Endothelial cell of umbilical vein (primary cell): ENCODE measurements around the gene FRS3. TPM values are rescaled to one million over a fixed set of nuclear protein-coding genes. Genes with fewer than 3 reads are reported as not detected.
A peak's percentile ranks its signal among the peaks of the same experiment; 100 is the strongest.

Experiments used
- BruUV-seq: library from RNA; stranded (reverse); fragments of 400-500 nt; replicated peaks from 2 replicates; lab custom pipeline; 2021; lab: Mats Ljungman, UMichigan
- CTCF ChIA-PET: fragments of 300-600, 350-600 bp; sonication (Branson Sonifier 250); formaldehyde crosslinking; loops from one replicate; lab custom pipeline; 2021; ENCODE audit warnings: antibody characterized with exemption, inconsistent platforms; lab: Charles Lee
- POLR2A ChIA-PET: fragments of 300-600, 350-600 bp; sonication (Branson Sonifier 250); formaldehyde crosslinking; loops from one replicate; lab custom pipeline; 2021; ENCODE audit warnings: antibody characterized with exemption, inconsistent platforms; lab: Charles Lee
- DNase-seq: peaks from one replicate; pipeline ENCODE4 v3.0.0-alpha.2; 2011; ENCODE audit warnings: low read depth, low spot score
- FAIRE-seq: peaks from 2 replicates; lab custom pipeline; 2011; peaks lifted over from hg19 to GRCh38; lab: Jason Lieb, UNC
- H2AFZ ChIP-seq: 2 replicates; pipeline ENCODE4 v1.6.0; 2012; ENCODE audit warnings: low read depth, low read length, control low read depth, inconsistent platforms
- H3K27ac ChIP-seq: 2 replicates; pipeline ENCODE4 v1.5.1; 2011; ENCODE audit warnings: low read depth, mild to moderate bottlenecking, control low read depth, low read length, moderate library complexity; ENCODE audit not compliant: insufficient read depth
- H3K27me3 ChIP-seq, 2 experiments: 2 replicates each; pipeline versions ENCODE4 v1.6.0 to v1.6.1; 2011; ENCODE audit warnings: low read length in 2 of 2, mixed read lengths in 1 of 2; ENCODE audit not compliant: control insufficient read depth in 2 of 2, insufficient read depth in 2 of 2
- H3K36me3 ChIP-seq, 2 experiments: 2 replicates in 1 of 2; 3 replicates in 1 of 2; pipeline ENCODE4 v1.5.1; 2011; ENCODE audit warnings: low read length in 2 of 2, mild to moderate bottlenecking in 1 of 2, moderate library complexity in 1 of 2; ENCODE audit not compliant: control insufficient read depth in 2 of 2, insufficient read depth in 2 of 2; ENCODE audit errors: extremely low read depth in 1 of 2
- H3K4me1 ChIP-seq: 3 replicates; pipeline ENCODE4 v1.5.1; 2011; ENCODE audit warnings: mild to moderate bottlenecking, low read length; ENCODE audit not compliant: control insufficient read depth, insufficient read depth; ENCODE audit errors: extremely low read depth
- H3K4me2 ChIP-seq: 2 replicates; pipeline ENCODE4 v1.6.1; 2011; ENCODE audit warnings: low read length, control low read depth, mixed read lengths; ENCODE audit not compliant: insufficient read depth
- H3K4me3 ChIP-seq, 3 experiments: fragments of 200-600 bp in 1 of 3; sonication (generic), shearing (Covaris generic) in 1 of 3; replicated peaks in 1 of 3; 2 replicates each; pipeline ENCODE4 v1.5.1; 2011 to 2016; ENCODE audit warnings: control low read depth in 3 of 3, low read length in 3 of 3, mild to moderate bottlenecking in 2 of 3, inconsistent platforms in 1 of 3, low read depth in 1 of 3, moderate library complexity in 1 of 3; ENCODE audit not compliant: insufficient read depth in 1 of 3
- H3K79me2 ChIP-seq: 2 replicates; pipeline ENCODE4 v1.6.0; 2012; ENCODE audit warnings: low read length, inconsistent platforms; ENCODE audit not compliant: control insufficient read depth, insufficient read depth
- H3K9ac ChIP-seq: replicated peaks from 2 replicates; pipeline ENCODE3; 2011; ENCODE audit warnings: low read length, control low read depth; ENCODE audit not compliant: insufficient read depth; ENCODE audit errors: extremely low read depth
- H3K9me1 ChIP-seq: replicated peaks from 3 replicates; pipeline ENCODE4 v1.6.0; 2011; ENCODE audit warnings: mild to moderate bottlenecking, low read length; ENCODE audit not compliant: control insufficient read depth, insufficient read depth; ENCODE audit errors: extremely low read depth
- H3K9me3 ChIP-seq: replicated peaks from 2 replicates; pipeline ENCODE4 v1.5.1; 2012; ENCODE audit warnings: low read length, inconsistent platforms; ENCODE audit not compliant: control insufficient read depth, insufficient read depth
- H4K20me1 ChIP-seq: replicated peaks from 2 replicates; pipeline ENCODE3; 2011; ENCODE audit warnings: mild to moderate bottlenecking, low read length; ENCODE audit not compliant: control insufficient read depth, insufficient read depth; ENCODE audit errors: extremely low read depth
- EZH2 ChIP-seq: IDR thresholded peaks from 2 replicates; pipeline ENCODE4 v1.6.1; 2012; ENCODE audit warnings: borderline replicate concordance, low read depth, mild to moderate bottlenecking, moderate library complexity, low read length, inconsistent platforms; ENCODE audit not compliant: severe bottlenecking
- FOS ChIP-seq: IDR thresholded peaks from 2 replicates; pipeline ENCODE4 v1.6.1; 2011; ENCODE audit warnings: mild to moderate bottlenecking, low read length, moderate library complexity, borderline replicate concordance; ENCODE audit not compliant: insufficient read depth
- GATA2 ChIP-seq: IDR thresholded peaks from 2 replicates; pipeline ENCODE4 v1.7.0; 2011; ENCODE audit warnings: low read depth, mild to moderate bottlenecking, moderate library complexity, mixed read lengths, low read length; ENCODE audit not compliant: insufficient read length, insufficient read depth
- JUN ChIP-seq: IDR thresholded peaks from 2 replicates; pipeline ENCODE4 v1.6.1; 2011; ENCODE audit warnings: borderline replicate concordance, low read depth; ENCODE audit not compliant: insufficient read length, insufficient read depth
- MYC ChIP-seq: IDR thresholded peaks from one replicate; pipeline ENCODE4 v1.6.1; 2011; ENCODE audit warnings: mild to moderate bottlenecking, low read depth, low read length
- POLR2A ChIP-seq: IDR thresholded peaks from 2 replicates; pipeline ENCODE4 v1.6.1; 2012; ENCODE audit warnings: low read depth, mild to moderate bottlenecking, control low read depth, low read length
- POLR2AphosphoS5 ChIP-seq: IDR thresholded peaks from 2 replicates; pipeline ENCODE4 v1.6.1; 2012; ENCODE audit warnings: low read depth, mild to moderate bottlenecking, control low read depth, low read length, moderate library complexity; ENCODE audit not compliant: insufficient read depth
- dilution Hi-C: fragments of 300-500 bp; cut with MboI; formaldehyde crosslinking; loops from one replicate; pipeline ENCODE4 v1.15.0; 2019; ENCODE audit warnings: low sequenced_read_pairs; ENCODE audit not compliant: extremely low pct_ligation_motif_present
- intact Hi-C: fragments of 100-400 bp; cut with micrococcal nuclease; formaldehyde crosslinking; loops from one replicate; pipeline ENCODE4 v1.10.0; 2022
- polyA plus RNA-seq, 4 experiments: library from polyadenylated mRNA; depleted of rRNA in 3 of 4; stranded (reverse) in 3 of 4; unstranded in 1 of 4; fragments of >200 nt; gene quantifications; 2 replicates each; pipeline versions ENCODE4 v1.2.1 to v1.2.3, GENCODE V29; 2011 to 2012; ENCODE audit warnings: missing spikeins in 1 of 4
- total RNA-seq: library from RNA; stranded (reverse); gene quantifications from 2 replicates; pipeline ENCODE4 v1.2.3, GENCODE V29; 2021
- TF ChIP-seq, protein P1 (sequence below): IDR thresholded peaks from 2 replicates; pipeline ENCODE4 v1.6.1; 2011; ENCODE audit not compliant: insufficient read depth, insufficient read length
- TF ChIP-seq, protein P2 (sequence below), 2 donors: IDR thresholded peaks; 1 replicate in 1 of 2; 2 replicates in 1 of 2; pipeline ENCODE4 v1.5.1; 2011; ENCODE audit warnings: low read length in 2 of 2, mild to moderate bottlenecking in 2 of 2, moderate library complexity in 2 of 2, control low read depth in 1 of 2, inconsistent platforms in 1 of 2, low read depth in 1 of 2; ENCODE audit not compliant: insufficient read depth in 1 of 2; ENCODE audit errors: extremely low read depth in 1 of 2

The FRS3 gene
- total and polyA plus RNA-seq, 2 donors (not counting 3 experiments of a cell fraction or from before 2014, with no cell fraction given): 5.2 to 5.3 TPM

DNA sequence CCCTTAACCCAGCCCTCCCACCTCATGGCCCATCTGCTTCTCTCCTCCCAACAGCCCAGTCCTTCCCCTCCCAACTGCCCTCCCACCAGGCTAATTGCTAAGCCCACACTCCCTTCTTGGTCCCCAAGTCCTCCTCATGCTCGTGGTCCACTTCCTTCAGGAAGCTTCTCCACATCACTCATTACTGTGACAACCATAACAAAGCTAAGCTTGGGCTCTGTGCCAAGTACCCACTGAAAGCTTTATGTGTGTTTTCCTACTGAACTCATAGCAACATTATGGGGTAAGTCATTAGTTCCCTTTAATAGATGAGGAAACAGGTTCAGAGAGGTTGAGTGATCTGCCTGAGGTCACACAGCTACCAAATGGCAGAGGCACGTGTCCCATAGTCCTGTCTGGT is 16.2 kb downstream of the FRS3 start:
- intact Hi-C loops (no loop called here), dilution Hi-C loops (no loop called here)
- POLR2A ChIA-PET: interaction anchor here (0.5 kb wide), 1 partner anchor 18 kb away, joined by 5 read pairs; no protein-coding TSS in a partner anchor
- Histone ChIP-seq H3K9ac (no peak overlapping the region), H4K20me1 (no peaks in the 10 kb centered on the region), H2AFZ (no peak overlapping the region), H3K9me3 (no peaks in the 10 kb centered on the region), H3K4me3 (no peak overlapping the region), H3K27ac (no peak overlapping the region), H3K9me1 (no peaks in the 10 kb centered on the region), H3K27me3 (no peaks in the 10 kb centered on the region), H3K4me2 (no peak overlapping the region), H3K4me1 (peaks cover 6% of the 10 kb centered on the region), H3K79me2 (no peaks in the 10 kb centered on the region), H3K36me3 (no peaks in the 10 kb centered on the region)
- CTCF ChIA-PET: interaction anchor here (0.6 to 1.4 kb wide), 3 partner anchors 13 to 29 kb away, joined by 3 to 6 read pairs (median 3); no protein-coding TSS in a partner anchor
- FAIRE-seq (no peak), DNase-seq (peak; percentile 91)
- TF ChIP-seq GATA2 (no peak), JUN (peak; percentile 5)
- TF ChIP-seq, protein P1, sequence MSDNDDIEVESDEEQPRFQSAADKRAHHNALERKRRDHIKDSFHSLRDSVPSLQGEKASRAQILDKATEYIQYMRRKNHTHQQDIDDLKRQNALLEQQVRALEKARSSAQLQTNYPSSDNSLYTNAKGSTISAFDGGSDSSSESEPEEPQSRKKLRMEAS: peak; percentile 15
- BruUV-seq: no TSS peak

DNA sequence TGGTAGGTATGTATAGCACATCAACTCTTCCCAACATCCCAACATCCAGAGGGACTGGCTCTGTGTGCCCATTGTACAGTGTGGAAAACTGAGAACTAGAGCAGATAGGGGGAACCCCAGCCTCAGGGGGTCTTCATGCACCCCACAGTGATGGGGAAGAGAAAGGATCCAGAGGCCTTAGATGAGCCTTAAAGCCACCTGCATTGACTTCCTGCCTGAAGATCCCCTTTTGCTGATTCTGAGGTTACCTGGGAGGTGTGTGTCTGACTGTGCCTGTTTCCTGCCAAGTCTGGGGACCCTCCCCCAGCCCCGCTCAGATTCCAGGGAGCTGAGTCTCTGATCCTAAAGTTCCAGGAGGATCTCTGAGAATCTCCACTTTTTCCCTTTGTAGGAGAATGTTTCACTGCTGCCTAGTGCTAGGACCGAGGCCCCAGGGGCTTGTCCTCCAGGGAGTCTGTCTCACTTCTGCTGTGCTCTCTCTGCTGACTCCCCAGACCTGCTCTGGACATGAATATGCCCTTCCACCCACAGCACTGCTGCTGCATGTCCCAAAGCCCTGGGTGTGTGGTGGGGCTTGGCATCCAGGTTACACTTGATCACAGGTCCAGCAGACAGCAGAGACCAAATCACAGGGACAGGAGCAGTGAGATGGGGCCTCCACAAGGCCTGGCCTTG is 19.7 kb downstream of the FRS3 start:
- Histone ChIP-seq H3K4me3 (no peak overlapping the region), H3K9ac (no peak overlapping the region), H2AFZ (no peak overlapping the region), H3K9me3 (no peaks in the 10 kb centered on the region), H3K27me3 (no peaks in the 10 kb centered on the region), H3K36me3 (no peaks in the 10 kb centered on the region), H3K9me1 (no peaks in the 10 kb centered on the region), H4K20me1 (no peaks in the 10 kb centered on the region), H3K27ac (no peak overlapping the region), H3K79me2 (no peaks in the 10 kb centered on the region), H3K4me2 (no peak overlapping the region), H3K4me1 (peaks cover 4% of the 10 kb centered on the region)
- POLR2A ChIA-PET: no interaction called here
- TF ChIP-seq POLR2AphosphoS5 (no peak), FOS (no peak), EZH2 (no peak), MYC (no peak), GATA2 (no peak), POLR2A (no peak), JUN (no peak)
- TF ChIP-seq, protein P2, sequence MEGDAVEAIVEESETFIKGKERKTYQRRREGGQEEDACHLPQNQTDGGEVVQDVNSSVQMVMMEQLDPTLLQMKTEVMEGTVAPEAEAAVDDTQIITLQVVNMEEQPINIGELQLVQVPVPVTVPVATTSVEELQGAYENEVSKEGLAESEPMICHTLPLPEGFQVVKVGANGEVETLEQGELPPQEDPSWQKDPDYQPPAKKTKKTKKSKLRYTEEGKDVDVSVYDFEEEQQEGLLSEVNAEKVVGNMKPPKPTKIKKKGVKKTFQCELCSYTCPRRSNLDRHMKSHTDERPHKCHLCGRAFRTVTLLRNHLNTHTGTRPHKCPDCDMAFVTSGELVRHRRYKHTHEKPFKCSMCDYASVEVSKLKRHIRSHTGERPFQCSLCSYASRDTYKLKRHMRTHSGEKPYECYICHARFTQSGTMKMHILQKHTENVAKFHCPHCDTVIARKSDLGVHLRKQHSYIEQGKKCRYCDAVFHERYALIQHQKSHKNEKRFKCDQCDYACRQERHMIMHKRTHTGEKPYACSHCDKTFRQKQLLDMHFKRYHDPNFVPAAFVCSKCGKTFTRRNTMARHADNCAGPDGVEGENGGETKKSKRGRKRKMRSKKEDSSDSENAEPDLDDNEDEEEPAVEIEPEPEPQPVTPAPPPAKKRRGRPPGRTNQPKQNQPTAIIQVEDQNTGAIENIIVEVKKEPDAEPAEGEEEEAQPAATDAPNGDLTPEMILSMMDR (IDR thresholded peaks at IDR 0.05; ENCODE audit: extremely low read depth in 1 of 2, insufficient read depth in 1 of 2, low read depth in 1 of 2, low read length in 2 of 2): no peak
- TF ChIP-seq, protein P1: no peak
- CTCF ChIA-PET: no interaction called here
- intact Hi-C loops: no loop called here
- dilution Hi-C loops: no loop called here
- no peak for DNase-seq
- BruUV-seq: no TSS peak
- no peak for FAIRE-seq
